SK-N-SH treated with all-trans-retinoic acid at 6 μM for 48 hours (cell line): ENCODE results near the gene PPARD.

Source experiments
- ATAC-seq: fragments of 200-7000 bp; cut with Tn5 transposase; 3 replicates; pipeline ENCODE4 v1.9.1; 2020; ENCODE audit warnings: mild to moderate bottlenecking, moderate library complexity
- ARNTL ChIP-seq: fragments of 450-650 bp; formaldehyde crosslinking; IDR thresholded peaks from 2 replicates; pipeline ENCODE4 v1.5.0; 2020; ENCODE audit warnings: low read depth, mild to moderate bottlenecking, moderate library complexity, borderline replicate concordance
- CREB5 ChIP-seq: fragments of 250-450 bp; sonication (Bioruptor Pico); IDR thresholded peaks from 2 replicates; pipeline ENCODE4 v1.5.1; 2020; ENCODE audit warnings: low read depth, mild to moderate bottlenecking, moderate library complexity
- CSRNP3 ChIP-seq: fragments of 250-450 bp; sonication (Bioruptor Pico); IDR thresholded peaks from 2 replicates; pipeline ENCODE4 v1.5.1; 2021; ENCODE audit warnings: mild to moderate bottlenecking, moderate library complexity
- GLIS3 ChIP-seq: fragments of 250-450 bp; sonication (Bioruptor Pico); IDR thresholded peaks from 2 replicates; pipeline ENCODE4 v1.5.0; 2020; ENCODE audit warnings: mild to moderate bottlenecking, moderate library complexity
- ISL1 ChIP-seq: fragments of 250-450 bp; sonication (Bioruptor Pico); IDR thresholded peaks from 2 replicates; pipeline ENCODE4 v2.1.2; 2022; ENCODE audit warnings: mild to moderate bottlenecking, moderate library complexity
- OSR1 ChIP-seq: fragments of 250-450 bp; sonication (Bioruptor Pico); IDR thresholded peaks from 2 replicates; pipeline ENCODE4 v1.8.0; 2022; ENCODE audit warnings: moderate library complexity, mild to moderate bottlenecking, inconsistent platforms
- SNAI2 ChIP-seq: fragments of 250-450 bp; sonication (Bioruptor Pico); IDR thresholded peaks from 2 replicates; pipeline ENCODE4 v1.5.0; 2020; ENCODE audit warnings: mild to moderate bottlenecking, moderate library complexity
- TCF4 ChIP-seq: fragments of 250-450 bp; sonication (Bioruptor Pico); IDR thresholded peaks from 2 replicates; pipeline ENCODE4 v1.8.0; 2021; ENCODE audit warnings: mild to moderate bottlenecking, moderate library complexity, borderline replicate concordance
- TOX ChIP-seq: fragments of 250-450 bp; sonication (Bioruptor Pico); IDR thresholded peaks from 2 replicates; pipeline ENCODE4 v1.8.0; 2021; ENCODE audit warnings: mild to moderate bottlenecking, moderate library complexity, borderline replicate concordance
- ZC3H10 ChIP-seq: fragments of 250-450 bp; sonication (Bioruptor Pico); IDR thresholded peaks from 2 replicates; pipeline ENCODE4 v1.5.1; 2021; ENCODE audit warnings: mild to moderate bottlenecking, moderate library complexity
- ZFP3 ChIP-seq: fragments of 250-450 bp; sonication (Bioruptor Pico); IDR thresholded peaks from 2 replicates; pipeline ENCODE4 v1.5.0; 2020; ENCODE audit warnings: mild to moderate bottlenecking, moderate library complexity
- ZFP30 ChIP-seq: fragments of 450-650 bp; formaldehyde crosslinking; IDR thresholded peaks from 2 replicates; pipeline ENCODE4 v1.5.0; 2022; ENCODE audit warnings: mild to moderate bottlenecking, moderate library complexity
- ZNF565 ChIP-seq: fragments of 450-650 bp; formaldehyde crosslinking; conservative IDR thresholded peaks from 2 replicates; pipeline ENCODE4 v1.5.0; 2020; ENCODE audit warnings: low read depth, mild to moderate bottlenecking, moderate library complexity
- ZNF70 ChIP-seq: fragments of 450-650 bp; formaldehyde crosslinking; IDR thresholded peaks from 2 replicates; pipeline ENCODE4 v1.5.0; 2020; ENCODE audit warnings: mild to moderate bottlenecking, moderate library complexity
- ZNF8 ChIP-seq: fragments of 450-650 bp; formaldehyde crosslinking; IDR thresholded peaks from 2 replicates; pipeline ENCODE4 v1.5.0; 2020; ENCODE audit warnings: mild to moderate bottlenecking, moderate library complexity
- TF ChIP-seq, protein P1 (sequence below): fragments of 250-450 bp; sonication (Bioruptor Pico); IDR thresholded peaks from 2 replicates; pipeline ENCODE4 v1.8.0; 2020; ENCODE audit warnings: mild to moderate bottlenecking, moderate library complexity, borderline replicate concordance
- TF ChIP-seq, protein P2 (sequence below): fragments of 250-450 bp; sonication (Bioruptor Pico); IDR thresholded peaks from 2 replicates; pipeline ENCODE4 v1.8.0; 2021; ENCODE audit warnings: low read depth, mild to moderate bottlenecking, moderate library complexity, borderline replicate concordance
- TF ChIP-seq, protein P3 (sequence below): fragments of 250-450 bp; sonication (Bioruptor Pico); IDR thresholded peaks from 2 replicates; pipeline ENCODE4 v1.5.0; 2020; ENCODE audit warnings: mild to moderate bottlenecking, moderate library complexity

The PPARD gene

GRCh38 chr6:35391240-35391968 is 49.0 kb downstream of the PPARD start:
- peak; percentile 64; the same call in 1 of the 2 replicates for TF ChIP-seq ZFP3 (CRISPR knock-in tag)
- TF ChIP-seq, protein P1, sequence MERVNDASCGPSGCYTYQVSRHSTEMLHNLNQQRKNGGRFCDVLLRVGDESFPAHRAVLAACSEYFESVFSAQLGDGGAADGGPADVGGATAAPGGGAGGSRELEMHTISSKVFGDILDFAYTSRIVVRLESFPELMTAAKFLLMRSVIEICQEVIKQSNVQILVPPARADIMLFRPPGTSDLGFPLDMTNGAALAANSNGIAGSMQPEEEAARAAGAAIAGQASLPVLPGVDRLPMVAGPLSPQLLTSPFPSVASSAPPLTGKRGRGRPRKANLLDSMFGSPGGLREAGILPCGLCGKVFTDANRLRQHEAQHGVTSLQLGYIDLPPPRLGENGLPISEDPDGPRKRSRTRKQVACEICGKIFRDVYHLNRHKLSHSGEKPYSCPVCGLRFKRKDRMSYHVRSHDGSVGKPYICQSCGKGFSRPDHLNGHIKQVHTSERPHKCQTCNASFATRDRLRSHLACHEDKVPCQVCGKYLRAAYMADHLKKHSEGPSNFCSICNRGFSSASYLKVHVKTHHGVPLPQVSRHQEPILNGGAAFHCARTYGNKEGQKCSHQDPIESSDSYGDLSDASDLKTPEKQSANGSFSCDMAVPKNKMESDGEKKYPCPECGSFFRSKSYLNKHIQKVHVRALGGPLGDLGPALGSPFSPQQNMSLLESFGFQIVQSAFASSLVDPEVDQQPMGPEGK: no peak
- peak; percentile 90 for ATAC-seq

GRCh38 chr6:35392111-35392702 is 49.8 kb downstream of the PPARD start:
- no peak for TF ChIP-seq ZNF70 (CRISPR knock-in tag)
- TF ChIP-seq TOX: no peak
- no peak for TF ChIP-seq CREB5 (CRISPR knock-in tag)
- TF ChIP-seq CSRNP3 (CRISPR knock-in tag): no peak
- no peak for TF ChIP-seq ZFP30 (CRISPR knock-in tag)
- TF ChIP-seq ZC3H10 (CRISPR knock-in tag): no peak
- TF ChIP-seq SNAI2 (CRISPR knock-in tag): no peak
- no peak for TF ChIP-seq OSR1 (CRISPR knock-in tag)
- no peak; the same call in 1 of the 3 replicates for ATAC-seq

GRCh38 chr6:35392773-35393672 is 50.7 kb downstream of the PPARD start:
- no peak for ATAC-seq

DNA sequence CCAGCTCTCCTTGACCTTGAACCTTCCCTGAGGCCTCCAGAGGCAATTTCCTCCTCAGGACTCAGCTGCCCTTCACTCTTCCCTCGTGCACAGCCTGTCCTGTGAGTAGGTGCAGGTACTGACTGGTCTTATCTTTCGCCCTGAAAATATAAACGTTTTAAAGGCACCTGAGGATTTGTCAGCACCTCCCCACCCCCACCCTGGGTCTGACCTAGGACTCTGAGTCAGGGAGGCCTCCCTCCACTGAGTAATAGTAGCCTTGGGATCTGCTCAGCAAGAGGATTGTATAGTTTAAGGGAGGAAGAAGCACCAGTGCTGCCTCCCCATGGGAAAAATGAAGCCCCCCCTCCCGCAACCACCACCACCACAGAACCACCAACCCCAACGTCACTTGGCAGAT is 54.6 kb downstream of the PPARD start:
- TF ChIP-seq ZNF70 (CRISPR knock-in tag): no peak

More at GRCh38 chr6:35392773-35393672, 50.7 kb downstream of the PPARD start:
- TF ChIP-seq ZFP30 (CRISPR knock-in tag) (no peak), GLIS3 (CRISPR knock-in tag) (no peak), TCF4 (CRISPR knock-in tag) (no peak), ZC3H10 (CRISPR knock-in tag) (no peak)

GRCh38 chr6:35397806-35398418 is 55.6 kb downstream of the PPARD start:
- ATAC-seq: no peak
- no peak for TF ChIP-seq ARNTL (CRISPR knock-in tag)
- TF ChIP-seq ZFP30 (CRISPR knock-in tag): no peak
- TF ChIP-seq ISL1 (CRISPR knock-in tag): no peak
- TF ChIP-seq, protein P2, sequence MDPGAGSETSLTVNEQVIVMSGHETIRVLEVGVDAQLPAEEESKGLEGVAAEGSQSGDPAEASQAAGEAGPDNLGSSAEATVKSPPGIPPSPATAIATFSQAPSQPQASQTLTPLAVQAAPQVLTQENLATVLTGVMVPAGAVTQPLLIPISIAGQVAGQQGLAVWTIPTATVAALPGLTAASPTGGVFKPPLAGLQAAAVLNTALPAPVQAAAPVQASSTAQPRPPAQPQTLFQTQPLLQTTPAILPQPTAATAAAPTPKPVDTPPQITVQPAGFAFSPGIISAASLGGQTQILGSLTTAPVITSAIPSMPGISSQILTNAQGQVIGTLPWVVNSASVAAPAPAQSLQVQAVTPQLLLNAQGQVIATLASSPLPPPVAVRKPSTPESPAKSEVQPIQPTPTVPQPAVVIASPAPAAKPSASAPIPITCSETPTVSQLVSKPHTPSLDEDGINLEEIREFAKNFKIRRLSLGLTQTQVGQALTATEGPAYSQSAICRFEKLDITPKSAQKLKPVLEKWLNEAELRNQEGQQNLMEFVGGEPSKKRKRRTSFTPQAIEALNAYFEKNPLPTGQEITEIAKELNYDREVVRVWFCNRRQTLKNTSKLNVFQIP (CRISPR knock-in tag): no peak
- TF ChIP-seq ZNF8 (CRISPR knock-in tag): no peak
- TF ChIP-seq CREB5 (CRISPR knock-in tag): no peak
- TF ChIP-seq, protein P3, sequence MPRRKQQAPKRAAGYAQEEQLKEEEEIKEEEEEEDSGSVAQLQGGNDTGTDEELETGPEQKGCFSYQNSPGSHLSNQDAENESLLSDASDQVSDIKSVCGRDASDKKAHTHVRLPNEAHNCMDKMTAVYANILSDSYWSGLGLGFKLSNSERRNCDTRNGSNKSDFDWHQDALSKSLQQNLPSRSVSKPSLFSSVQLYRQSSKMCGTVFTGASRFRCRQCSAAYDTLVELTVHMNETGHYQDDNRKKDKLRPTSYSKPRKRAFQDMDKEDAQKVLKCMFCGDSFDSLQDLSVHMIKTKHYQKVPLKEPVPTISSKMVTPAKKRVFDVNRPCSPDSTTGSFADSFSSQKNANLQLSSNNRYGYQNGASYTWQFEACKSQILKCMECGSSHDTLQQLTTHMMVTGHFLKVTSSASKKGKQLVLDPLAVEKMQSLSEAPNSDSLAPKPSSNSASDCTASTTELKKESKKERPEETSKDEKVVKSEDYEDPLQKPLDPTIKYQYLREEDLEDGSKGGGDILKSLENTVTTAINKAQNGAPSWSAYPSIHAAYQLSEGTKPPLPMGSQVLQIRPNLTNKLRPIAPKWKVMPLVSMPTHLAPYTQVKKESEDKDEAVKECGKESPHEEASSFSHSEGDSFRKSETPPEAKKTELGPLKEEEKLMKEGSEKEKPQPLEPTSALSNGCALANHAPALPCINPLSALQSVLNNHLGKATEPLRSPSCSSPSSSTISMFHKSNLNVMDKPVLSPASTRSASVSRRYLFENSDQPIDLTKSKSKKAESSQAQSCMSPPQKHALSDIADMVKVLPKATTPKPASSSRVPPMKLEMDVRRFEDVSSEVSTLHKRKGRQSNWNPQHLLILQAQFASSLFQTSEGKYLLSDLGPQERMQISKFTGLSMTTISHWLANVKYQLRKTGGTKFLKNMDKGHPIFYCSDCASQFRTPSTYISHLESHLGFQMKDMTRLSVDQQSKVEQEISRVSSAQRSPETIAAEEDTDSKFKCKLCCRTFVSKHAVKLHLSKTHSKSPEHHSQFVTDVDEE (CRISPR knock-in tag): no peak
- TF ChIP-seq, protein P1: no peak
- no peak for TF ChIP-seq OSR1 (CRISPR knock-in tag)
- no peak for TF ChIP-seq ZNF565 (CRISPR knock-in tag)

More for the DNA sequence above, 54.6 kb downstream of the PPARD start:
- no peak for ATAC-seq
